ENCODE data around the gene SPAG6.

SPAG6 gene

DNA sequence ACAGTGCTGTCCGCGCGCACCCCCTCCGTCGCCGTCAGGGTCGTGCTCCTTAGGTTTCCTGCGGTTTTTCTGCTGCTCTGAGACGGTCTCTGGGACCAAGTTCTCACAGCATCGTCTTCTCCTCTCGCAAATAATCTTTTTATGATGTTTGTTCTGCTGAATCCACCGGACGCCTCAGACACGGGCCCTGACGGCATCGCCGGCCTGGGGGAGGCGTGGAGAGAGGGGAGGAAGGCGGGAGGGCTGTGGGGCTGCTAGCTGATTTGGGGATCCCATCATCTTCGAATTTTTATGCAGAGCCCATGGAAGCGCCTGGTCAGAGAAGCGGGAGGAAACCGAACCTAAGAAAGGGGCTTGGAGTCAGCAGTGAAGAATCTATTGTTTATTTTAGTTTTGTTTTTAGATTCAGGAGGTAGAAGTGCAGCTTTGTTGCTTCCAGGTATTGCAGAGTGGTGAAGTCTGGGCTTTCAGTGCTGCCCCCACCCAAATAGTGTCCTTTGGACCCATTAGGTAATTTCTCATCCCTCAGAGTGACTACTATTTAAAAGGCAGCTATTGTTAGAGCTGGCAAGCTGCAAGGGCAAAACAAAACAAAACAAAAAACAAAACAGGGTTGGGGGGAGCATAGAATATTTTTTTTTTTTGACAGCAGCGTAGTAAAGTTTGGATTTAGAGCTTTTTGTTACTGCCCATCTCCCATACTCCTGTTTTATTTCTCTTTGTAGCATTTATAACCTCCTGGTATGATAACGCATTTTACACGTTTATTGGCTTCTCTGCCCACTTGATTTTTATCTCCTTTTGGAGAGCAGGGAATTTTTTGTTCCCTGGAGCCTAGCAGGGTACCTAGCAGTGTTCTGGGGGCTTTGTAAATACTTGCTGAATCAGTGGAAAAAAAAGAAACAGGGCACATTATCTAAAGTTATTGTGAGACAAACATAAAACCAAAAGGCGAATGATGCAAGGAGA lies 92.6 kb downstream of the SPAG6 start:
- DNase-seq = peak in 1 of 2 donors; percentile 21

DNA sequence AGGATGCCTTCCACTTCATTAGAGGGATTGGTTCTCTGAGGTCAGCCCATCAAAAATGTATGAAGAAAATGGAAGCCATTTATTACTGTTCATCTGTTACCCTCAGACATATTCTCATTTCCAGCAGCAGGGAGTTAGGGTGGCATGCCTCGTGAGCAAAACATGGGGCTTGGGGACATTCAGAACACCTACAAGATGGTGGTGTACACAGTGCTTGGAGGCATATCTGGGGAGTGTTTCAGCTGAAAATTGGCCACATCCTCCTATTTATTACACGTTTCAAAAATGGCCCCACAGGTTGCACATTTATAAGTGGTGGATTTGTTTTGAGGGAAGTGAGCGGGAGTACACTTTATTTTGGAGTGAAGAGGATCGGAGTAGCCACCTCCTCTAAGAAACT lies 93.4 kb downstream of the SPAG6 start:
- DNase-seq = no peak

DNA sequence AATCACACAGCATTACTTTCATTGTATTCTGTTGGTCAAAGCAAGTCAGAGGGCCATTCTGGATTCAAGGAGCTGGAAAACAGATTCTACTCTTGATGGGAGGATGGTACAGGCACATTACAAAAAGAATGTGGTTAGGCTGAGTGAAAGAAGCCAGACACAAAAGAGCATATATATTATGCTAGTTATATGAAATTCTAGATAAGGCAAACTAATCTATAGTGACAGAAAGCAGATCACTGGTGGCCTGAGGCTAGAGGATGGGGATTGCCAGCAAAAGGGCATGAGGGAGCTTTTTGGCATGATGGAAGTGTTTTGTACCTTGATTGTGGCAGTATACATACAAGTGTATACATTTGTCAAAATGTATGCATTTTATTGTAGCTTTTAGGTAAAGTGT lies 96.8 kb downstream of the SPAG6 start:
- DNase-seq = no peak

DNA sequence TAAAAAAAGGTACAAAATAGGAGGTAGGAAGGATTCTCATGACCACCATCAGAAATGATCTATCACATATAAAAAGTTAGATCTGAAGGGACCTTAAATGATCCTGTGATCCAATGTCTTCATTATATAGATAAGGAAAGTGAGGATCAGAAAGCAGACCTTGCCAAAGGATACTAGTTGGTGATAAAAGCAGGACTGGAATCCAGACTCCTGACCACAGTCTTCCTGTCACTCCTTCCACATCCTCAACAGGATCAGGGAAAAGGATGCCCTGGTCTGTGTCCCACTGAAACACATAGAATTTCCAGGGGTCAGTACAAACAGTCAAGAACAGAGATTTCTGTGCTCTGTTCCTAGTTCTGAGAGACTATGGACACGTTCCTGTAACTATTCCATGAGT lies 97.2 kb downstream of the SPAG6 start:
- DNase-seq = no peak

DNA sequence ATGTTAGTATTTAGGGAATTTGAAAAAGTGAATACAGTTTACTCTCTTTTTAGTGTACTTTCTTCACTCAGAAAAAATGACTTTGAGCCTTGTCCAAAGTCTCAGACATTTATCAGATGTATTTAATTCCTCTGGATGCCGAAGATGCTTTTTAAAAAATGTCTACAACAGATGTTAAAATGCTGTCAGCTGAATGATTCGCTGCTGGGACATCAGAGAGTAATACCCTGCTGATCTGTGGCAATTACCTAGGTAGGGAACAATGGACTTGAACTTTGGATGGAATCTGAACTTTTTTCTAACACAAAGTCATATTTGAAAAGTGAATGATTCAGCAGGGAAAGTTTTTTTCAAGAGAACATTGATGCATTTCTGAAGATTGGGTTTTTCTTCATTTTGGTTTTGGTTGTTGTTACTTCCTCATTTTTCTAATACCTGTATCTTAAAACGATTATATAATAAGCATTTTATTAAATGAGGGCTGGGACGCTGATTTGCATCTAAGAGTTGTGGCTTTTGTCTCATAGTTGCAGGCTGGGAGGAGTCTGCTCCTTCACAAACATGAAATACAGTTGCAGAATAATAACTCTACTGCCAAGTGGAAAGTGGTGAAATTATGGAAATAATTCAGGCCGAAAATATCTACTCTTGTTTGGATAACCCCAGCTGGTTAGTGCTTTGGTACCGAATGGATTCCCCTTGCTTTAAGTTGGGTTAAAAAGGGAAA lies 98.0 kb downstream of the SPAG6 start:
- DNase-seq = no peak

DNA sequence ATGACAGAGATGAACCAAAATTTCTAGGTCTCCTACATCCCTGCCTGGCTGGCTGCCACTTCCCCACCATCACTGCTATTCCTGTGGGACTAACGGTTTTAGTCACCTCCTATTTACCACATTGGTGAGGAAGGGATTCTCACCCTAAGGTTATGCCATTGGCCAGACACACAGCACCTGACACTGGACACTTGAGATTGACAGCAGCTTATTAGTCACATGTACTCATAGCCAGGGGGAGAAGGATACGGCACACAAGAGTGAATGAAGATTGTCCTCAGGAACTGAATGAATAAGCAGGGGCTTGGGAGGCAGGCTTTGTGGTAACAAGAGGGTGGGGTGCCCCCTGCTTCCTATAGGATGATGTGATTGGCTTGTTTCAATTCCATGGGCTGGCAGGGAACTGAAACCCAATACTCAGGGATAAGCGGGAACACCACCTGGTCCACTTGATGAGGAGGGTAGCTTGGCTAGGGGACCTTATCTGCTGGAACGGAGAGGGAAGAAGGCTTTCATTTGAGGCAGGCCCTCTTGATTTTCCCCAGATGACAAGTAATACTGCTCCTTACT lies 99.0 kb downstream of the SPAG6 start:
- DNase-seq = no peak

DNA sequence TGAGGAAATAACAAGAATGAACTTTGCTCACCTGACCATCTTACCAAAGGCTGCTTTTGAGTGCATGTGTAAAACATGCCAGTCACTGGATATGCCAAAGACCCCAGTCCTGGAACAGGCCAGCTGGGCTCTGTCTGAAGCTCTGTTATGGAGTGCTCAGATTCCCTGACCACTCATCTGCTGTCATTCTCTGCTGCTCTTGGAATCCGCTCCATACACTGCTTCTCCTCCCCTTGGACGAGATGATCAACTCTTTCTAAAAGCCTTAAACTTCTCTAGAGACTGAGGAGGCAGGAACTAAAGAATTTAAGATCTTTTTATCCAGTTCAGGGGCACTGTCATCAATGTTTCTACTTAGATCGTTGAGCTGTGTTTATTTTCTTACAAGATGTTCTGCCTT lies 100.2 kb downstream of the SPAG6 start:
- no peak for DNase-seq

DNA sequence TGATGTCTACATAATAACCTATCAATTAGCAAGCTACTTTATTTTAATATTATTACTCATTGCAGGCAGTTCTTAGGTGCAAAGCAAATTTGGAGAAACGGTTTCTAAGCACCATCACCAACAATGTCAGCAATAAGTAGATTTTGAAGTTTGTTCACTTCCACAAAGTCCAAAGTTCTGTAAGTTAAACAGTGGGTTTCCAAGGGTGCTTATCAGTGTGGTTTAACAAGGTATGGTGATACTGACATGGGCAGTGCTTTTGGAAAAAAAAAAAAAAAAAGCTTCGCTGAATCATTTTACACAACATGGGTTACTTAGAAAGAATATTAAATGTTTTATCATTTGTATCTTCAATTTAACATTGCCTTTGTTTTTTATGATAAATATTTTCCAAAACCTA lies 101.8 kb downstream of the SPAG6 start:
- DNase-seq = no peak

DNA sequence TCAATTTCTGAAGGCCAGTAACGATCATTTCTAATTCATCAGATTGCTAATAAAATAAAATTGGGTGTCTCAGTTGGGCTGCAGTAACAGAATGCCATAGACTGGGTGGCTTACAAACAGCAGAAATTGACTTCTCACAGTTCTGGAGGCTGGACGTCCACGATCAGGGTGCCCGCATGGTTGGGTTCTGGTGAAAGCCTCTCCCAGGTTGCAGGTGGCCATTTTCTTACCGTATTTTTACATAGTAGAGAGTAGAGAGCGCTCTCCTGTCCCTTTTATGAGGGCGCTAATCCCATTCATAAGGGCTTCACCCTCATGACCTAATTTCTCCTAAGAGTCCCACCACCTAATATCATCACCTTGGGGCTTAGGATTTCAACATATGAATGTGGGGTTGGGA lies 106.0 kb downstream of the SPAG6 start:
- DNase-seq = no peak

DNA sequence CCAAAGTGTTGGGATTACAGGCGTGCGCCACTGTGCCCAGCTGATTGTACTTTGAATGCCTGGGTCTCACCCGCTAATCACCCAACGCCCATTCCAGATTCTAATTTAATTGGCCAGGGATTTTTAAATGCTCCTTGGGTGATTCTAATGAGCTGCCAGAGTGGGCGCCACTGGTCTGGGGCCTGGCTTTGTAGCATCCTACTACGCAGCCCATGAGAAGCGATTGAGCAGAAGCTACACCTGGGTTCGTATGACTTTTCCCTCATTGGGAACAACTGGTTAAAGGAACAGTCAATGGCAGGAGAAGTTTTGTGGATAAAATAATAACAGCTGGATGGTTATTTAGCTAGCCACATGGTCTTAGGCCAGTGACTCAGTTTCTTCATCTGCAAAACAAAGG lies 108.0 kb downstream of the SPAG6 start:
- no peak for DNase-seq

DNA sequence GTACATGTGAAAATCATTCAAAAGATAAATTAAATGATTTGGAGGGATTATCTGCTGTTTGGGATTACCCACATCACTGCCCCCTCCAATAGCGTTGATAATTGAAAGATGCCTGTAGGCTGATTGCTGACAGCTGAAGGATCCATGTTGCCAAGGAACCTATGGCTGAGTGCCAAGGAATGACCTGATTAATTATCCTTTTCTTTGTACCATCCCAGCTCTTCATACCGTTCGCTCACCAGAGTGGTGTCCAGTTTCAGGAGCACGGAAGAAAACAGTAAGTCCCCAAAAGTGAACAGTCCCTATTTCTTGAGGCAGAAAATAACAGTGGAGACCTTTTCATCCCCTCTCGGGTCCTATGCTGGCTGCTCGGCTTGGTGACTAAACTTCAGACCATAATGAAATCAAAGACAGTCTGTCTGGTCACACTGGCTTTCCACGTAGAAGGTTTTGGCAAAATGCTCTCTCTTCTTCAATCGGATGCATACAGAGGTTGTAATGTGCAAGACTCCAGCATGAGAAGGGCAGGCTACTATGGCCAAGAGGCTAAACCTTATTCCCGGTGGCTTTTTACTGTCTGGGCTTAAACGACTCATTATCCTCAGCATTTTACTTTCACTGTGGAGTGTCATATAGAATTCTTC lies 108.8 kb downstream of the SPAG6 start:
- DNase-seq = no peak

DNA sequence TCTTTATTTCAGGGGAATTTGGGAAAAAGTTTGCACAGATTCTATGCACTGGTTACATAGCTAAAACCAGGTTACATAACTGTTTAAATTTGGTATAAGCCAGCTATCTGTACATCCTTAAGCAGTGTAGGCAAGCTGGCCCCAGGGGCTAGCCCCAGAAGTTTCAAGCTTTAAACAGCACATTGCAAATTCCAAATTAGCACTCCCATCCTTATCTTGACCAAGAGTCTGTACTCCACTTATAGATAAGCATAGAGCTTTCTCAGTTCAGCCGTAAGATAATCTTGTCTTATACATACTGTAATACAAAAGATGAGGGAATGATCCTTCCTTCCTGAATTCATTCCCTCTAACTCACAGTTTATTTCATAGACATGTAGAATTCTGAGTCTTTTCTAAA lies 109.3 kb downstream of the SPAG6 start:
- DNase-seq = no peak

DNA sequence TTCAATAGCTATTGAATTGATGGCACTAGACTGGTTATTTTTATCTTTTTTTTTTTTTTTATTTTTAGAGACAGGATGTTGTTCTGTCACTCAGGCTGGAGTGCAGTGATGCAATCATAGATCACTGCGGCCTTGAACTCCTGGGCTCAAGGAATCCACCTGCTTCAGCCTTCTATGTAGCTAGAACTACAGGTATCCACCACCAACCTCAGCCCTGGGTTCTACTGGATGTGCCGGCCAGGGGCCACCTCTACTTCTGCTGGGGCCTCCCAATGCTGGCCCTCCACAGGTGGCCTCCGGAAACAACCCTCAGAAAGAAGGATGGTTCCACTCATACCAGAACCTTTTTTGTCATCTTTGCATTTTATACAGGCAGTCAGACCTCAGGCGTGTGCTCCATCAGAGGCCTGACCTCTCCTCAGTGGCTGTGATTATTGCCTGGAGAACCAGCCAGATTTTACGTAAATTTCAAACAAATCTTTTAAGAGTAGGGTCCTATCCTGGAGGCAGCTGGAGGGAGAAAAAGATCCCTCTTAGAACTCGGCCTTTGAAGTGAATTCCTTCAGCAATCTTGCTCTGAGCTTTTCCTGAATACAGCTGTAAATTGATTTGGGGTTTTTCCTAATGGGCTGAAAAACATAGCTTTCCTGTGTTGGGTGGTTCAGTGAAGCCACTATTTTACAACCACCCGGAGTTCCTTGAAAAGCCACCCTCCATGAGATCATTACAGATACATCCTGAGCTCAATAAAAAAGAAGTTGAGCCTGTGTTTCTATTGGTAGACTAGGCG lies 110.0 kb downstream of the SPAG6 start:
- no peak for DNase-seq

DNA sequence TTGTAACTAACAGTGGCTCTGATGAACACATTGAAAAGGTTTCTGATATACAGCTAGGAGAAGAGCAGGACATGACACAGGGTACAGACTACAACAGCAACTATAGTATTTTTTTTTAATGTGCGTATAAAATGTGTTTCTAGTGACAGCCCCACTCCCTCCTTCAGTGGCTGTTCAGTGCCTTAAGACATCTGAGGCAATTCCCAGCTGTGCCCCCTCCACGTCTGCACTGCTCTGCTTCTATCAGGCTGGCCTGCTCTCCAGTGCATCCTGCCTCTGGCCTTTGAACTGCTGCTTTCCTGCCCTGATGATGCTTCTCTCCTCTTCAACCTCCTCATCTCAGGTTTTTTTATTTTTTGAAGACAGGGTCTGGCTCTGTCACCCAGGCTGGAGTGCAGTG lies 111.2 kb downstream of the SPAG6 start:
- no peak for DNase-seq

DNA sequence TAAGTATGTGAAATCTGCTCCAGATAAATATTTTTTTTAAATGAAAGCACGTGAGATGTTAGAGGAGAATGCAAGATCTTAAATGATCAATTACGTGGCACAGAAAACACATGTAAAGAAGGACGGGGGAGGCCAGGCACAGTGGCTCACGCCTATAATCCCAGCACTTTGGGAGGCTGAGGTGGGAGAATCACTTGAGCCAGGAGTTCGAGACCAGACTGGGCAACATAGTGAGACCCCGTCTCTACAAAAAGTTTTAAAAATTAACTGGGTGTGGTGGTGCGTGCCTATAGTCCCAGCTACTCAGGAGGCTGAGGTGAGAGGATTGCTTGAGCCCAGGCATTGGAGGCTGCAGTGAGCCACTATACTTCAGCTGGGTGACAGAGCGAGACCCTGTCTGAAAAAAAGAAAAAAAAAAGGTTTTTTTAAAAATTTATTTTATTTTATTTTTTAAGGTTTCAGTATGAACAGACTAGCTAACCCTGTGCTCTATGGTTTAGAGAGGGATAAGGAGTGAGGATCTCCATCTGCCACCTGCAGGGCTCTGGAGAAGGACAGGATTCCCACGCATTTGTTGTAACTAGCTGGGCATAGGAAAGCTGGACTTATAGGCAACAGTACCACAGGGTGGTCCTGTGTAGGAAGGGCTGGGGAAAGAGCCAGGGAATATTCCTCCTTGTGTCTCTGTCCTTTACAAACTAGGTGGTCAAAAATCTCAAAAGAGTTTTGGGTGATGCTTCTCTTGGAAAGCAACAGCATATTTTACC lies 113.2 kb downstream of the SPAG6 start:
- no peak for DNase-seq

DNA sequence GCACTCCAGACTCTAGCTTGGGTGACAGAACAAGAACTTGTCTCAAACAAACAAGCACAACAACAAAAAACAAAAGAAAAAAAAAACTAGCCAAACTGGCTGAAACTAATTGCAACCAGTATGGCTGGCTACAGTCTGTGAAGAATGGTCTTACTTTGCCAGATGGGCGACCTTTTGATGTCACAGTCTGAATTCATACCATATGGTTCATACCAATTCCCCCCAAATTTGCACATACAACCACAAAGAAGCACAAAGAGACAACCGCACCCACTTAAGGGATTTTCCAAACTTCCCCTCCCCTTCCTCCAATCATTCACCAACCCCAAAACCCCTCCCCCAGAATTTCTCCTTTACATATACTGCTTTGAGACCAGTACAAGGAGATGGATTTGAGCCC lies 114.2 kb downstream of the SPAG6 start:
- DNase-seq = no peak

DNA sequence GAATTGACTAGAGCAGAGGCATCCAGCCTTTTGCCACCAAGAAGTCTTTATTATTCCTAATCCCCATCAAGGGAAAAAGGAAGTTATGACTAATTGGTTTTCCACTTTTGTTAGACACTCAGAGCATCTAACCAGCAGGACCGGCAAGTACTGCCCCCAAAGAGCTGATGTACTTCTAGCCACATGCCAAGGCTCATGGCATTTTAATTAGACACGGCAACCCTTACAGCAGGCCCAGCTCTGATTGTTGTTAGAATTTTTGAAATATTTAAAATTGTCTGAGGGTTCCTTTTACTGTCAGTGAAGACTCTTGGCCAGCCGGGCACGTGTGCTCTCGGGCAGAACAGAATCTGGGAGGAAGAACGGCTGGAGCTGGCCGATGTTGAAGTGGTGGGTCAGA lies 114.8 kb downstream of the SPAG6 start:
- no peak for DNase-seq

DNA sequence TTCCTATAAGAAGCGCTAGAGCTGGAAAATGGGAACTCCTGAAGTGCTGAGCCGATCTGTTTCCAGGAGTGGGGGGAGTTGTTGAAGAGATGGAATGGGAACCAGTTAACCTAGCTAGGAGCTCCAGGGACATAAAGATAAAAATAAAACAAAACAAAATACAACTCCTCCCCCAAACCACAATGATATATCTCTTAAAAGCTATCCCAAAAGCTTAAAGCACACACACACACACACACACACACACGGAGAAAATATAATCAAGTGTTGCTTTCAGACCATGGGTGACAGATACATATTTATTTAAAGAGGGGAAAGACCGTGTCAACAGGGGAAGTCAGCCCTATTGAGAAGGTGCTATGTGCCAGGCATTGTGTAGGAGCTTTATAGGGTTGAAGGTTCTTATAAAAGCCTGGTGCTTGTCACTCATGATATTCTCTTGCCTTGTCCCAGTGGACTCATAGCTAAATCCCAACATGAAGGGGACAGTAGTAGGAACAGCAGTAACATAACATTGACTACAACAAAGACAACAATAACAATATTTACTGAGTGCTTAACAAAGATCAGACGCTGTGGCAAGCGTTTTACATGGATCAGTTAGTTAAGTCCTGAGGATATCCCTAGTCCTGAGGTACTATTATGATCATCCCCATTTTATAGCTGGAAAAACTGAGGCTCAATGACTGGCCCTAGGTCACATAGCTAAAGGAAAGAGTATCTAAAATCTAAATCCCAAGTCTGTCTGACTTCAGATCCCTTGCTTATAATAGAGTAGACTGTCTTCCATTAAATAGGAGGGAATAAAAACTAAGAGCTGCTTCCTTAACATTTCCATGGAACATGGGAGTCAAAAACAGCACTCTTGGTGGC lies 115.5 kb downstream of the SPAG6 start:
- DNase-seq = no peak

DNA sequence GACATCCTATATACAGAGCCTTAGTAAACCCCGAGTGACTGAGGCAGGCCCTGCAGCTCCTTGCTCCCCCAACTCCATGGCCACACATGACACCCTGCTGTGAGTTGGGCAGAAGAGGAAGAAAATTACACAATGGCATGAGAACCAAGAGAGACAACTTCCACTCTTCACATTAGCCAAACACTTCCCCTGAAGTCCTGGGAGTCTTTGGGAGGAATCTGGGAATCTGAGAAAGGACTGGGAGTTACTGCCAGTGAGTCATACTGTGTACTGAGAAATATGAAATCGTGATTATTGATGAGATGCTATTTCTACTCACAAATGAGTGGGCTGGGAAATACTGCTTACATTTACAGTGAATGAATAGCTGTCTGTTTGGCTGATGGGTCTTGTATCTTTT lies 116.6 kb downstream of the SPAG6 start:
- DNase-seq = no peak

DNA sequence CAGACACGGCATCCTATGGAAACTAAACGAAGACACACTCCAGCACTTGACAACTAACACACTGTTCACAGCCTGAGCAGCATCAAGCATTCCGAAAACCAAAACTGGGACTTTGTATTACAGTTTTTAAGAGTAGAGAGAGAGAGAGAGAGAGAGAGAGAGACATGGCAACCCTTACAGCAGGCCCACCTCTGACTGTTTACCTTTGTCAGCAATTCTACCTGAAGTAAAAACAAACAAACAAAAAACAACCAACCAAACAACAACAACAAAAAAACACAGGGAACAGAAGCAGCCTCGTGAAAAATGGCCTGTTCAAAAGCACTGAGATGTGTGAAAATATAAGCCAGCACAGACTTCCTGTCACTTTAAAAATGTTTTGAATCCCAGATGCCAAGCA lies 118.0 kb downstream of the SPAG6 start:
- DNase-seq = no peak

Data from CD4-positive, alpha-beta T cell treated with Interferon alpha-2 for 1 hour (primary cell).